Measurements from ENCODE around the gene PRKCQ. TPM values are rescaled to one million over a fixed set of nuclear protein-coding genes. Genes with fewer than 3 reads are reported as not detected.

The PRKCQ gene
- total and polyA plus RNA-seq, 4 donors = 0.13 to 3.3 (median 0.45) TPM

GRCh38 chr10:6598679-6599078 lies 18.6 kb upstream of the PRKCQ start:
- Histone ChIP-seq H3K9me3 (ENCODE audit: control insufficient read depth in 4 of 4, low read length in 3 of 4) (no peaks in the 10 kb centered on the region), H3K27me3 (ENCODE audit: control insufficient read depth in 4 of 4, insufficient read depth in 4 of 4, low read length in 3 of 4) (peaks cover 0 to 4% (median 0%) of the 10 kb centered on the region in 4 donors), H3K4me1 (ENCODE audit: control insufficient read depth in 4 of 4, insufficient read depth in 4 of 4, low read length in 3 of 4) (no peaks in the 10 kb centered on the region), H3K36me3 (ENCODE audit: control insufficient read depth in 4 of 4, insufficient read depth in 3 of 4, low read depth in 1 of 4, low read length in 3 of 4) (no peaks in the 10 kb centered on the region), H3K4me3 (ENCODE audit: low read depth in 1 of 3, low read length in 3 of 3) (no peak overlapping the region), H3K9ac (ENCODE audit: low read depth in 1 of 2, low read length in 2 of 2) (no peak overlapping the region), H3K27ac (ENCODE audit: low read depth in 1 of 2, low read length in 2 of 2) (no peak overlapping the region)
- 93% methylated on average over 1 of the region's 1 CpG for WGBS
- DNase-seq (ENCODE audit: low spot score) = no peak
- TF ChIP-seq, protein P1, sequence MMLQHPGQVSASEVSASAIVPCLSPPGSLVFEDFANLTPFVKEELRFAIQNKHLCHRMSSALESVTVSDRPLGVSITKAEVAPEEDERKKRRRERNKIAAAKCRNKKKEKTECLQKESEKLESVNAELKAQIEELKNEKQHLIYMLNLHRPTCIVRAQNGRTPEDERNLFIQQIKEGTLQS (IDR thresholded peaks at IDR 0.05) = no peak
- no peak for TF ChIP-seq FOXA1 (IDR thresholded peaks at IDR 0.05)
- no peak for TF ChIP-seq MAX (IDR thresholded peaks at IDR 0.05)
- TF ChIP-seq YY1 (IDR thresholded peaks at IDR 0.05) = no peak
- no peak for TF ChIP-seq HNF4G (IDR thresholded peaks at IDR 0.05)
- TF ChIP-seq JUND (IDR thresholded peaks at IDR 0.05) = no peak
- TF ChIP-seq FOXA2 (IDR thresholded peaks at IDR 0.05) = no peak
- no peak for TF ChIP-seq NR2F2 (IDR thresholded peaks at IDR 0.05)
- TF ChIP-seq RAD21 (IDR thresholded peaks at IDR 0.05) = no peak
- TF ChIP-seq, protein P2, sequence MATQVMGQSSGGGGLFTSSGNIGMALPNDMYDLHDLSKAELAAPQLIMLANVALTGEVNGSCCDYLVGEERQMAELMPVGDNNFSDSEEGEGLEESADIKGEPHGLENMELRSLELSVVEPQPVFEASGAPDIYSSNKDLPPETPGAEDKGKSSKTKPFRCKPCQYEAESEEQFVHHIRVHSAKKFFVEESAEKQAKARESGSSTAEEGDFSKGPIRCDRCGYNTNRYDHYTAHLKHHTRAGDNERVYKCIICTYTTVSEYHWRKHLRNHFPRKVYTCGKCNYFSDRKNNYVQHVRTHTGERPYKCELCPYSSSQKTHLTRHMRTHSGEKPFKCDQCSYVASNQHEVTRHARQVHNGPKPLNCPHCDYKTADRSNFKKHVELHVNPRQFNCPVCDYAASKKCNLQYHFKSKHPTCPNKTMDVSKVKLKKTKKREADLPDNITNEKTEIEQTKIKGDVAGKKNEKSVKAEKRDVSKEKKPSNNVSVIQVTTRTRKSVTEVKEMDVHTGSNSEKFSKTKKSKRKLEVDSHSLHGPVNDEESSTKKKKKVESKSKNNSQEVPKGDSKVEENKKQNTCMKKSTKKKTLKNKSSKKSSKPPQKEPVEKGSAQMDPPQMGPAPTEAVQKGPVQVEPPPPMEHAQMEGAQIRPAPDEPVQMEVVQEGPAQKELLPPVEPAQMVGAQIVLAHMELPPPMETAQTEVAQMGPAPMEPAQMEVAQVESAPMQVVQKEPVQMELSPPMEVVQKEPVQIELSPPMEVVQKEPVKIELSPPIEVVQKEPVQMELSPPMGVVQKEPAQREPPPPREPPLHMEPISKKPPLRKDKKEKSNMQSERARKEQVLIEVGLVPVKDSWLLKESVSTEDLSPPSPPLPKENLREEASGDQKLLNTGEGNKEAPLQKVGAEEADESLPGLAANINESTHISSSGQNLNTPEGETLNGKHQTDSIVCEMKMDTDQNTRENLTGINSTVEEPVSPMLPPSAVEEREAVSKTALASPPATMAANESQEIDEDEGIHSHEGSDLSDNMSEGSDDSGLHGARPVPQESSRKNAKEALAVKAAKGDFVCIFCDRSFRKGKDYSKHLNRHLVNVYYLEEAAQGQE (IDR thresholded peaks at IDR 0.05) = no peak
- no peak for TF ChIP-seq HNF4A (conservative IDR thresholded peaks at IDR 0.05)
- TF ChIP-seq TAF1 (conservative IDR thresholded peaks at IDR 0.05) = no peak
- no peak for TF ChIP-seq SP1 (IDR thresholded peaks at IDR 0.05)
- TF ChIP-seq, protein P3, sequence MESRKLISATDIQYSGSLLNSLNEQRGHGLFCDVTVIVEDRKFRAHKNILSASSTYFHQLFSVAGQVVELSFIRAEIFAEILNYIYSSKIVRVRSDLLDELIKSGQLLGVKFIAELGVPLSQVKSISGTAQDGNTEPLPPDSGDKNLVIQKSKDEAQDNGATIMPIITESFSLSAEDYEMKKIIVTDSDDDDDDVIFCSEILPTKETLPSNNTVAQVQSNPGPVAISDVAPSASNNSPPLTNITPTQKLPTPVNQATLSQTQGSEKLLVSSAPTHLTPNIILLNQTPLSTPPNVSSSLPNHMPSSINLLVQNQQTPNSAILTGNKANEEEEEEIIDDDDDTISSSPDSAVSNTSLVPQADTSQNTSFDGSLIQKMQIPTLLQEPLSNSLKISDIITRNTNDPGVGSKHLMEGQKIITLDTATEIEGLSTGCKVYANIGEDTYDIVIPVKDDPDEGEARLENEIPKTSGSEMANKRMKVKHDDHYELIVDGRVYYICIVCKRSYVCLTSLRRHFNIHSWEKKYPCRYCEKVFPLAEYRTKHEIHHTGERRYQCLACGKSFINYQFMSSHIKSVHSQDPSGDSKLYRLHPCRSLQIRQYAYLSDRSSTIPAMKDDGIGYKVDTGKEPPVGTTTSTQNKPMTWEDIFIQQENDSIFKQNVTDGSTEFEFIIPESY (IDR thresholded peaks at IDR 0.05) = no peak
- no peak for TF ChIP-seq GABPA (IDR thresholded peaks at IDR 0.05 in 1 of 2, conservative IDR thresholded peaks at IDR 0.05 in 1 of 2)
- TF ChIP-seq RXRA (IDR thresholded peaks at IDR 0.05) = no peak
- TF ChIP-seq, protein P4, sequence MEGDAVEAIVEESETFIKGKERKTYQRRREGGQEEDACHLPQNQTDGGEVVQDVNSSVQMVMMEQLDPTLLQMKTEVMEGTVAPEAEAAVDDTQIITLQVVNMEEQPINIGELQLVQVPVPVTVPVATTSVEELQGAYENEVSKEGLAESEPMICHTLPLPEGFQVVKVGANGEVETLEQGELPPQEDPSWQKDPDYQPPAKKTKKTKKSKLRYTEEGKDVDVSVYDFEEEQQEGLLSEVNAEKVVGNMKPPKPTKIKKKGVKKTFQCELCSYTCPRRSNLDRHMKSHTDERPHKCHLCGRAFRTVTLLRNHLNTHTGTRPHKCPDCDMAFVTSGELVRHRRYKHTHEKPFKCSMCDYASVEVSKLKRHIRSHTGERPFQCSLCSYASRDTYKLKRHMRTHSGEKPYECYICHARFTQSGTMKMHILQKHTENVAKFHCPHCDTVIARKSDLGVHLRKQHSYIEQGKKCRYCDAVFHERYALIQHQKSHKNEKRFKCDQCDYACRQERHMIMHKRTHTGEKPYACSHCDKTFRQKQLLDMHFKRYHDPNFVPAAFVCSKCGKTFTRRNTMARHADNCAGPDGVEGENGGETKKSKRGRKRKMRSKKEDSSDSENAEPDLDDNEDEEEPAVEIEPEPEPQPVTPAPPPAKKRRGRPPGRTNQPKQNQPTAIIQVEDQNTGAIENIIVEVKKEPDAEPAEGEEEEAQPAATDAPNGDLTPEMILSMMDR (IDR thresholded peaks at IDR 0.05; ENCODE audit: low read depth, low read length, missing input control) = no peak
- no peak for TF ChIP-seq EGR1 (IDR thresholded peaks at IDR 0.05; ENCODE audit: low read depth in 2 of 2)

Measured in liver (tissue), 9 donors.